ENCODE measurements around the gene AIRE. TPM values are rescaled to one million over a fixed set of nuclear protein-coding genes. Genes with fewer than 3 reads are reported as not detected.
"Not testable (repeated sequence)": the region's sequence is repeated elsewhere in the genome, so short reads cannot be mapped to it uniquely, and the experiment has no call there.

AIRE gene
- total RNA-seq, 6 experiments from 2014 or later = 0.05 to 0.12 TPM; not detected in 4

- H3K4me3 Mint-ChIP-seq = peak overlapping the region; percentile 90
- H3K9me3 Mint-ChIP-seq = no peaks in the 10 kb centered on the region
- TF ChIP-seq CTCF (IDR thresholded peaks at IDR 0.05) = no peak; the same call in 1 of the 2 replicates
- H3K27me3 Mint-ChIP-seq (ENCODE audit: insufficient read depth) = peaks cover 5% of the 10 kb centered on the region
- no peak for DNase-seq
- H3K27ac Mint-ChIP-seq = no peak overlapping the region
- no peaks in the 10 kb centered on the region for H3K36me3 Mint-ChIP-seq (ENCODE audit: low read depth)
- H3K4me1 Mint-ChIP-seq (ENCODE audit: low read depth) = peaks cover 21% of the 10 kb centered on the region
These were observed 15.5 kb downstream of the AIRE start for GRCh38 chr21:44301141-44301540.

- Mint-ChIP-seq H3K4me3 (peak overlapping the region; percentile 5; the same call in 1 of the 2 replicates), H3K36me3 (ENCODE audit: low read depth) (no peaks in the 10 kb centered on the region), H3K27me3 (ENCODE audit: insufficient read depth) (peaks cover 5% of the 10 kb centered on the region), H3K4me1 (ENCODE audit: low read depth) (peaks cover 21% of the 10 kb centered on the region), H3K27ac (no peak overlapping the region), H3K9me3 (no peaks in the 10 kb centered on the region)
- DNase-seq = no peak
- no peak for TF ChIP-seq CTCF (IDR thresholded peaks at IDR 0.05)
These were observed 16.3 kb downstream of the AIRE start for GRCh38 chr21:44301961-44302406.

GRCh38 chr21:44302573-44303401, 17.1 kb downstream of the AIRE start:
- H3K27ac Mint-ChIP-seq; H3K4me3 Mint-ChIP-seq; H3K36me3 Mint-ChIP-seq (ENCODE audit: low read depth); DNase-seq; H3K27me3 Mint-ChIP-seq (ENCODE audit: insufficient read depth); H3K9me3 Mint-ChIP-seq: not testable (repeated sequence)
- peaks cover 21% of the 10 kb centered on the region for H3K4me1 Mint-ChIP-seq (ENCODE audit: low read depth)

- TF ChIP-seq CTCF (IDR thresholded peaks at IDR 0.05) = no peak
- H3K27me3 Mint-ChIP-seq (ENCODE audit: insufficient read depth) = peaks cover 5% of the 10 kb centered on the region
- H3K27ac Mint-ChIP-seq = no peak overlapping the region; the same call in 1 of the 2 replicates
- no peak overlapping the region for H3K4me3 Mint-ChIP-seq
- H3K4me1 Mint-ChIP-seq (ENCODE audit: low read depth) = peaks cover 21% of the 10 kb centered on the region
- H3K9me3 Mint-ChIP-seq = no peaks in the 10 kb centered on the region
- DNase-seq = no peak
- no peaks in the 10 kb centered on the region for H3K36me3 Mint-ChIP-seq (ENCODE audit: low read depth)
These were observed 17.9 kb downstream of the AIRE start for GRCh38 chr21:44303490-44303981.

DNA sequence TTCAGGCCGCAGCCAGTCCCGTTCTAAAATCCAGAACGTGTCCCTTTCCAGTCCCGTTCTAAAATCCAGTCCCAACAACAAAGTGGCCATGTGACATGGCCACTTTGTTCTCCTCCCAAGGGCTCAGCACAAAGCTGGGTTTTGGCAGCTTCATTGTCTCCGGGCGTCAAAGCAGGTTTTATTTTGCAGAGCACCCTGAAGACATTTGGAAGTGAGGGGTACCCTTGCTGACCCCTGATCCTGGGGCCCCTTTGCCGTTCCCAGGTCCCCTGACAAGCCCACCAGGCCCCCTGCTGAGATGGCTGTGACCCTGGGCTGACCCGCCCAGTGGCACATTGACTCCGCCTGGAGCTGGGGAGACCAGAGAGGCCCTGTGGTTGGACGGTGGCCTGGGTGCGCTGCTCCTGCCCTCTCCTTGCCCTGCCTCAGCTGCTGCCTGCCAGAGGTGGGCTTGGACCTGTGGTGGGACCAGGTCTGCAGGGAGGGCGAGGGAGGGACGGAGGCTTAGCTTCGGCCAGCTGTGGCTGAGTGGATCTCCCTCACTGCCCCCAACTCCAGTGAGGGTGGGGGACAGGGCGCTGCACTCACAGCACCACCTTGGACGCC, 18.4 kb downstream of the AIRE start:
- no peak for DNase-seq
- H3K27ac Mint-ChIP-seq = no peak overlapping the region
- H3K4me1 Mint-ChIP-seq (ENCODE audit: low read depth) = peaks cover 19% of the 10 kb centered on the region
- no peaks in the 10 kb centered on the region for H3K36me3 Mint-ChIP-seq (ENCODE audit: low read depth)
- TF ChIP-seq CTCF (IDR thresholded peaks at IDR 0.05) = no peak
- H3K4me3 Mint-ChIP-seq = no peak overlapping the region
- peaks cover 5% of the 10 kb centered on the region for H3K27me3 Mint-ChIP-seq (ENCODE audit: insufficient read depth)
- no peaks in the 10 kb centered on the region for H3K9me3 Mint-ChIP-seq

DNA sequence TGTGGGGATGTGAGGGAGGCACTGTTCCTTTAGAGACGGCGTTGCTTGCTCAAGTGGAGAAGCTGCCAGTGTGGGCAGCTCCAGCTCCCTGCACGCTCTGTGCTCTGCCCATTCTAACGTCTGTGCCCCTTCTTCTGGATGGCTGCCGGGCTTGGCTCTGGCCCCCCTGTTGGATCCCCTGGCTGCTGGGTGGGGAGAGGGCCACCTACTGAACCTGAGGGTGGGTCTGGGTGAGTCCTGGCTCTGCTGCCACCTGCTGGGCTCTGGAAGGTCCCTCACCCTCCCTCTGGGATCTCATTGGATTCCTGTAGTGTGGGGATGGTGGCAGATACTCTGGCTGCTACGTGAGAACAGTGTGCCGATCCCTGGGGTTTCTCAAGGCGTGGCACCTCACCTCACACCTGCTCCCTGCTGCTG, 19.2 kb downstream of the AIRE start:
- no peak overlapping the region for H3K4me3 Mint-ChIP-seq
- peaks cover 16% of the 10 kb centered on the region for H3K4me1 Mint-ChIP-seq (ENCODE audit: low read depth)
- no peaks in the 10 kb centered on the region for H3K9me3 Mint-ChIP-seq
- peak; percentile 77 for TF ChIP-seq CTCF (IDR thresholded peaks at IDR 0.05)
- no peak for DNase-seq
- H3K27me3 Mint-ChIP-seq (ENCODE audit: insufficient read depth) = peaks cover 5% of the 10 kb centered on the region
- no peaks in the 10 kb centered on the region for H3K36me3 Mint-ChIP-seq (ENCODE audit: low read depth)
- no peak overlapping the region for H3K27ac Mint-ChIP-seq

Data from HFFc6 (cell line).